Measurements from ENCODE around the gene PSMA6.

The PSMA6 gene

DNA sequence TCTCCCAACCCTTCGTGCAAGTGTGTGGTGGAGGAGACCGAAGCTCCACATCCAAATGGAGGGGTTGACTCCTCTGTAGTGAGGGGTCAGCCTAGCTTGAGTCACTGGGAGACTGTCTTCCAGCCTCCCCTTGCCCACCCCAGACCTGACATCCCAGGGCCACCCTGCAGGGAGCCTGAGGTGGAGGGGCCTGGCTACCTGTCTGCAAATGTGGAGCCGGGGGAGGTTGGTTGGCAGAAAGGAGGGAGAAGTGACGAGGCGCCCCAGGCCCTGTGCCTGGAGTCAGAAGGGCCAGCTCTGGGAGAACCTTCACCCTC, 74.8 kb downstream of the PSMA6 start:
- Mint-ChIP-seq H3K4me3 (no peak overlapping the region), H3K9me3 (peaks cover 9% of the 10 kb centered on the region), H3K36me3 (ENCODE audit: low read depth) (peaks cover 4% of the 10 kb centered on the region), H3K4me1 (ENCODE audit: low read depth) (peaks cover 22% of the 10 kb centered on the region), H3K27ac (peak overlapping the region; percentile 60), H3K27me3 (ENCODE audit: low read depth) (no peaks in the 10 kb centered on the region)
- DNase-seq (ENCODE audit: low spot score) = no peak
